Upper lobe of left lung (tissue), 4 donors: Measurements from ENCODE around the gene EIF4EBP2.

ENCODE experiments used
- POLR2A ChIP-seq, 4 donors: fragments of 450-650 bp; IDR thresholded peaks; one replicate each; pipeline ENCODE4 v1.5.1; 2016 to 2017; ENCODE audit warnings: antibody characterized with exemption in 4 of 4, mild to moderate bottlenecking in 2 of 4
- POLR2AphosphoS5 ChIP-seq, 2 donors: sonication (generic); formaldehyde crosslinking; IDR thresholded peaks; one replicate each; pipeline ENCODE4 v1.5.1; 2017; ENCODE audit warnings: antibody characterized with exemption in 2 of 2
- TF ChIP-seq, protein P1 (sequence below), 6 experiments: fragments of 450-650 bp in 4 of 6; fragments of 200-600 bp in 2 of 6; sonication (generic) in 2 of 6; IDR thresholded peaks; one replicate each; pipeline ENCODE4 v1.5.1; 2016 to 2019; ENCODE audit warnings: antibody characterized with exemption in 6 of 6

DNA sequence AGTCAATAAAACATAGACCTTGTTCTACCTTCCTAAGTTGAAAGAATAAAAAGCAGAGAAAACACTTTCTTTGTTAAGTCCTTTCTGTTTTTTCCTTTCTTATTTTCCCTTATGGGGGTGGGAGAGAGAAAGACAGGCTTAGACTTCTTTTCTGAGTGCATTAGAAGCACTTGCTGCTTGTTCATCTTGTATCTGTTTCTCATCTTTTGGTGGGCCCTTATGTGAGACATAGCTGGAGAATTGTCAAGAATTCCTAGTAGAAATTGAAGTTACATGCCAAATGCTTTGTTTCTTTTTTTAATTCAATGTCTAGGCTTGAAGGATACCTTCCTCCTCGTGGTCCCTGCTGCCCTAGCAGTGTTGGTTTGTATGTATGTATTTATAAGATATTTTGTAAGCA, 6.7 kb downstream of the EIF4EBP2 start:
- TF ChIP-seq, protein P1, sequence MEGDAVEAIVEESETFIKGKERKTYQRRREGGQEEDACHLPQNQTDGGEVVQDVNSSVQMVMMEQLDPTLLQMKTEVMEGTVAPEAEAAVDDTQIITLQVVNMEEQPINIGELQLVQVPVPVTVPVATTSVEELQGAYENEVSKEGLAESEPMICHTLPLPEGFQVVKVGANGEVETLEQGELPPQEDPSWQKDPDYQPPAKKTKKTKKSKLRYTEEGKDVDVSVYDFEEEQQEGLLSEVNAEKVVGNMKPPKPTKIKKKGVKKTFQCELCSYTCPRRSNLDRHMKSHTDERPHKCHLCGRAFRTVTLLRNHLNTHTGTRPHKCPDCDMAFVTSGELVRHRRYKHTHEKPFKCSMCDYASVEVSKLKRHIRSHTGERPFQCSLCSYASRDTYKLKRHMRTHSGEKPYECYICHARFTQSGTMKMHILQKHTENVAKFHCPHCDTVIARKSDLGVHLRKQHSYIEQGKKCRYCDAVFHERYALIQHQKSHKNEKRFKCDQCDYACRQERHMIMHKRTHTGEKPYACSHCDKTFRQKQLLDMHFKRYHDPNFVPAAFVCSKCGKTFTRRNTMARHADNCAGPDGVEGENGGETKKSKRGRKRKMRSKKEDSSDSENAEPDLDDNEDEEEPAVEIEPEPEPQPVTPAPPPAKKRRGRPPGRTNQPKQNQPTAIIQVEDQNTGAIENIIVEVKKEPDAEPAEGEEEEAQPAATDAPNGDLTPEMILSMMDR (IDR thresholded peaks at IDR 0.05) = no peak
- no peak for TF ChIP-seq POLR2A (IDR thresholded peaks at IDR 0.05)
- TF ChIP-seq POLR2AphosphoS5 (IDR thresholded peaks at IDR 0.05) = no peak
